ENCODE results near the gene NPEPPS.

DNA sequence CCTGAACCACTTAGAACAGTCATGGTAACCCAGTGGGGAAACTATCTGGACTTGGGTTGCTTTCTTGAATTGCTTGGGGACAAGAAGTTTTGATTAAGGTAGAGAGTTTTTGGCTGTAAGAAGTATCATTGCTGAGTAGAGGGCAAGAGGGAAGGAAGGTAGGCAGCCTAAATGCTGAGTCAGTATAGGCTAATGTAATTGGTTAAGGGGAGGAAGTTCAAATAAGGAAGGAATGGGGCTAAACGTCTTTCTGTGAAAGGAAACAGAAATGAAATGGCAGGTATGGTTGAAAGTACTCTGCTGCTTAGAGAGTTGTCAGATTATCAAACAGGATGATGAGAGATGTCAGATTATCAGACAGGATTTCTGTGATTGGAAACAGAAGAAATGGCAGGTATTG is 139.2 kb downstream of the NPEPPS start:
- TF ChIP-seq EZH2 (IDR thresholded peaks at IDR 0.05): no peak
- no peak for TF ChIP-seq POLR2AphosphoS5 (IDR thresholded peaks at IDR 0.05; ENCODE audit: borderline replicate concordance, low read depth, low read length)
- TF ChIP-seq FOXP2 (optimal IDR thresholded peaks at IDR 0.05; ENCODE audit: control extremely low read depth, extremely low read length, insufficient read depth): no peak
